HG03060 (cell line): Measurements from ENCODE around the gene CASR.

Source experiments
- ATAC-seq: cut with Tn5 transposase; IDR thresholded peaks from one replicate; pipeline ENCODE4 v1.9.1; 2021; ENCODE audit warnings: low read depth, moderate number of reproducible peaks; ENCODE audit not compliant: unreplicated experiment

Gene CASR

DNA sequence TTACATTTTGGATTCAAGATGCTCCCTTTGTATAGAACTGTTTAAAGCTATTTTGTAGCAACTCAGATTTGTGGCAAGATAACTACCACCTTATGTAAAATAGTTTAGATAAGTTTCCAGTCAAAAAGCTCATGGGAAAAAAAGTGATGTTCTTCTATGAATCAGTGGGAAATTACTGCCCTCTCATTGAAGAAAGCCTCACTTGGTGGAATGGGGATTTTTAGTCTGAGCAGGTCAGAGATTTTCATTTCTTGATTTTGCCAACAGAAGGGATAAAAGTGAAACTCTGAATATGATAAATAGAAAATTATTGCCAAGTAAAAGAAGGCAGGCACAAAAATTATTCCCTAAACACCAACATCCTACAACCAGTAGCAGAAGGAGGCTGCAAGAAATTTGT, 115.7 kb downstream of the CASR start:
- no peak for ATAC-seq

GRCh38 chr3:122299872-122300460, 116.5 kb downstream of the CASR start:
- ATAC-seq, result no peak

- ATAC-seq, result no peak
Measured at GRCh38 chr3:122301063-122301462, 117.6 kb downstream of the CASR start.

DNA sequence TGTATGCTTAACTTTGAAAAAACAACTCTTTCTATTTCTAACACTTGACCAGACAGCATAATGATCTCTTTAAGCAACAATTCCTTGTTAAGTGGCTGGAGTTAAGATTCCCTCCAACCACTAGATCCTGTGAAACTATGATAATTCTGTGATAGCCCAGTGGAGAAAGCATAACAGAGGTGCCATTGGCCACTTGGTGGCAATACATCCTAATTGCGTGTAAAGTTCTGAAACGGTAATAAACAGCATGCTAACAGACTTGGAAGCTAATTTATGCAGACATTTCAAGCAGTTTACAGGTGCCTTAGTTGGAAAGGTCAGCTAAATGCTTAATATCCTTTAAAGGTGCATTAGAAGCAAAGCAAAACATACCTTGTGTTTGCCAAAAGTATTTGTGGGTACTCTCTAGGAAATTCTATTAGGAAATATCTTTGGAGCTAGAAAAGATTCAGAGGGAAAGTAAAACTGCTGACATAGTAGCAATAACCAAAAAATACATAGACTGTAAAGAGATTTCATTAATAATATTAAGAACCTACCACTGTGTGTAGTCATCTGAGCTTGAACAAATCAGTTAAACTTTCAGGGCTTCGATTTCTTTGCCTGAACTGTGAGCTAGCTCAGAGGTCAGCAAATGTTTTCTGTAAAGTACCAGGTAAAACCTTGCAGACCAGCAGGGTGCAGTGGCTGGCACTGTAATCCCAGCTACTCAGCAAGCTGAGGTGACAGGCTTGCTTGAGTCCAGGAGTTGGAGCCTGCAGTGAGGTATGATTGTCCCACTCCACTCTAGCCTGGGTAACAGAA, 122.6 kb downstream of the CASR start:
- no peak for ATAC-seq

DNA sequence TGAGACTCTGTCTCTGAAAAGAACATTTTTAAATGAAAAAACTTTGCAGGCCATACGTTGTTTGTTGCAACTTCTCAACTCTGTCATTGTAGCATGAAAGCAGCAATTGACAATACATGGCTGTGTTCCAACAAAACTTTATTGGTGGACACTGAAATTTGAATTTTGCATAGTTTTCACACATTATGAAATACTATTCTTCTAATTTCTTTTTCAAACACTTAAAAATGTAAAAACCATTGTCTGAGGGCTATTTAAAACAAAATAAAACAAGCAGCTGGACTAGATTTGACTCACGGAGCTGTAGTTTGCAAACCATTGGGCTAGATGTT, 123.1 kb downstream of the CASR start:
- no peak for ATAC-seq

- ATAC-seq, result no peak
Measured at GRCh38 chr3:122307094-122307687, 123.7 kb downstream of the CASR start.

DNA sequence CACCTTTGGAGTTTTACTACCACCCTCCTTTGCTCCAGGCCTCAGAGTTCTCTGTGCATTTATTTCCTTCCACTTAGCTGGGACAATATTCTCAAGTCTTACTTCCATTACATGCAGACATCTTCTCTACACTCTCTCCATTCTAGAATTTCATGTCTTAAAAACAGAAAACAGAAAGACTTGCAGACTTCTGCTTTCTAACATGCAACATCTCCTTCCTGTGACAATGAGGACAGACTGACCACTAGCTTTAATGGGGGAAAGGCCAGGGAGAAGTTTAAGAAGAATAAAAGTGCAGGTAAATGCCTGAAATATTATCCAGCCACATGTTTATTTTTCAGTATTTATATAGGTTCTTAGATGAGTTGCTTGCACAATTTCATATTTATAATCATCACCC, 124.5 kb downstream of the CASR start:
- no peak for ATAC-seq

GRCh38 chr3:122310361-122310760, 126.9 kb downstream of the CASR start:
- no peak for ATAC-seq

DNA sequence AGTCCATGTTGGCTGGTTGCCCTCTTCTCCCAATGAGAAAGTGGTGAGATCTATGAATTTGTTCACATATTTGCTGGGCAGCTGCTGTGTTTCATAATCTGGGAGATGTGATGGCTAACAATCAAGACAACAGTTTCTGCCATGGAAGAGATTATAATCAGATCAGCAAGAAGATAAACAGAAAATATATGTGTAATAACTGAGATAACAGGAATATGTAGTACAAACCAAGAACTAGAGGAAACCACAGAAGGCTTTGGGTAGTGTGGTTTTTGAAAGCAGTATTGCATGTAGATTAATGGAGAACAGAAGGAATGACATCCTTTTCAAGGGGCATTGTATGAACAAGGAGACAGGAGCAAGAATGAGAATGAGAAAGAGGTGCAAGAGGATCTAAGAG, 129.4 kb downstream of the CASR start:
- no peak for ATAC-seq

GRCh38 chr3:122313281-122313680, 129.8 kb downstream of the CASR start:
- ATAC-seq, result no peak

GRCh38 chr3:122314228-122314876, 130.9 kb downstream of the CASR start:
- no peak for ATAC-seq

DNA sequence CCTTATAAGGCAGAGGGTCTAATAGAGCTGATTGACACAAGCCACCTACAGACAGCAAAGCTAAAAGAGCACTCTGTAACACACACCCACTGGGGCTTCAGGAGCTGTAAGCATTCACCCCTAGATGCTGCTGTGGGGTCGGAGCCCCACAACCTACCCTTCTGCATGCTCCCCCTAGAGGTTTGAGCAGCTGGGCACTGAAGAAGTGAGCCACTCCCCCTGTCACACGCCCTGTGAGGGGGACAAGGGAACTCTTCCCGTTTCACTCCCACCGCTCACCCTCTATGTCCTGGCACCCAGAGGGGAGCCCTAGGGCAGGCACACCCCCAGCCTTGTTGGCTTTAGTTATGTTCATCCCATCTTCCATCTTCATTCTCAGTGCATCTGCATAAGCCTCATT, 132.2 kb downstream of the CASR start:
- ATAC-seq, result no peak

DNA sequence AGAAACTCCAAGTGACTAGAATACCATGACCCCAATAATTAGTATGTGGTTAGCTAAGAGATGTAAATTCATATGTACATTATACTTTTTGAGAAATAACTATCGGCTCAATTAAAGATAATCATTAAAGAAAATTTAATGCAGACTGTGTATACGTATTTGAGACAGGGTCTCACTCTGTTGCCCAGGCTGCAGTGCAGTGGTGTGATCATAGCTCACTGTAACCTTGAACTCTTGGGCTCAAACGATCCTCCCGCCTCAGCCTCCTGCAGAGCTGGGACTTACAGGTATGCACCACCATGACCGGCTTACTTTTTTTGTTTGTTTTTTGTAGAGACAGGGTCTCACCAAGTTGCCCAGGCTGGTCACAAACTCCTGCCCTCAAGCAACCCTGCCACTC, 132.9 kb downstream of the CASR start:
- no peak for ATAC-seq

DNA sequence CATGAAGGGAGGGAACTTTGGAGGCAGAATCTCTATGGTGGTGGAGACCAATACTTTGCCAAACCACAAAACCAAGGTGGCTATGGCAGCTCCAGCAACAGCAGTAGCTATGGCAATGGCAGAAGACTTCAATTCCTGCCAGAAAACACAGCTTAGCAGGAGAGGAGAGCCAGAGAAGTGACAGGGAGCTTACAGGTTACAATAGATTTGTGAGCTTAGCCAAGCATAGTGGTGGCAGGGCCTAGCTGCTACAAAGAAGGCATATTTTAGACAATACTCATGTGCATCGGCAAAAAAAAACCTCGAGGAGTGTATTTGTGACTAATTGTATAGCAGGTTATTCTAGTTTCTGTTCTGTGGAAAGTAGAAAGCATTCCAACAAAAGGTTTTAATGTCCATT, 135.2 kb downstream of the CASR start:
- ATAC-seq, result no peak

DNA sequence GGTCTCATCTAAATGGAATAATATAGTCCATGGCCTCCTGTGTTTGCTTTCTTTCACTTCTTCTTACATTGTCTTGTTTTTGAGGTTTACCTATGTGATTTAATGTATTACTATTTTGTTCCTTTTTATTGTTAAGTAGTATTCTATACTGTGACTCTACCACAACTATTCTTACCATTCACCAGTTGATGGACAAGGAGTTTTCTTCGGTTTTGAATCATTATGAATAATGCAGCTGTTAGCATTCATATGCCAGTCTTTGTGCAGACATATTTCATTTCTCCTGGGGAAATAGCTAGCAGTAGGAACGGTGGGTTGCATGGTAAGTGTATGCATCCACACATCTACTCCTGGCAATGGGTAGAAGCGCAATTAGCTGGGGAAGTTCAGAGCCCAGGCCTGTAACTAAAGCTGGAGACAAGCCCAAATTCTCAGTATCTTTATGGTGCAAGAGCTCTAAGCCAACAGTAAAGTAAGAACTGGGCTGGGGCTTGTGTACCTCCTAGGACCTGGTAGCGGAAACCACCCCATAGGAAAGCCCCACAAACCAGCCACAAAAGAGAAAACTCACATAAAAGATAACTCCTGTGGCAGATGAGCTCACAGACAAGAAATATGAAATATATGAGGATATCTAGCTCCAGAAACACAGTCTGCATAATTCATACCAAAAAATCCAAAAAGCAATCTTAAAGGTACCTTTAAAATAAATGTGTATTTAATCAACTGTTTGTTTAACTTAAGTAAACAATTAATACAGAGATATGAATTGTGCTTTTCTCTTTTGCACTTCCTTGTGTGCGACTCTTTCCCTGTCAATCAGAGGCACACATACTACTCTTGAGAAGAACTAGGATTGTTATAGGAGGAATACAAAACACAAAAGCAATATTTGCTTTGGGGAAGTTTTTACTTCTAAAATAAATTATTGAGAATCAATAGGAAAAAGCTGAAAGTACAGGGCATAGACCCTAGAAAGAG, 138.9 kb downstream of the CASR start:
- ATAC-seq, result no peak

- no peak for ATAC-seq
Measured at GRCh38 chr3:122324871-122325323, 141.4 kb downstream of the CASR start, which contains the start of gene CSTA. Gene CSTA, plus strand, starts transcription at chr3:122325248. Its CDS starts 45 bp downstream, at chr3:122325293.

GRCh38 chr3:122325769-122326168, 142.3 kb downstream of the CASR start:
- ATAC-seq, result no peak

DNA sequence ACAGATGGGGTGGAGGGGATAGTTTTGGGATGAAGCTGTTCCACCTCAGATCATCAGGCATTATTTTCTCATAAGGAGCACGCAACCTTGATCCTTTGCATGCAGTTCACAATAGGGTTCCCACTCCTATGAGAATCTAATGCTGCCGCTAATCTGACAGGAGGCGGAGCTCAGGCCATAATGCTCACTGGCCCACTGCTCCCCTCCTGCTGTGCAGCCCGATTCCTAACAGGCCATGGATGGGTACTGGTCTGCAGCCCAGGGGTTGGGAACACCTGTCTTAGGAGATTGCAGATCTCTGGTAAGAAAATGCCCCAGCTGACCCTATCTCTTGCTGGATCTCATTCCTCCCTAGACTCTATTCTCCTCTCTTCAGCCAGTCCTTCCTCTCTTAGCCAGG, 148.4 kb downstream of the CASR start:
- ATAC-seq, result no peak

DNA sequence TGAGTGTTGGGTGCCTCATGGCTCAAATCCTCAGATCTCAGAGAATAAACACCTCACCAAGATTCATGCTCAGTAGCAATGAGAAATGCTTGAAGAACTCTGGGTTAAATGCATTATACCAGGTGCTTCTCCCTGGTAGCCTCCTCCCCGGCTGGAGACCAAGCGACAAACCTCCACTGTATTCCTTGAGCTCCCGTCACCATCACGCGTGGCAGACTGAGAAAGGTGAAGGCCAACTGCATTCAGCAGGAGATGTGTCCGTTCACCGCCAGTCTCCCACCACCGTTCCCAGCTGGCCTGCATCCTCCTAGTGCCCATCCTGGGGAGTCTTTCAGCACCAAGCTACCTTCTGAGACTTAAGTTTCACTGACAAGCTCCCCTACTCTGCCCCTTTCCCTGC, 149.1 kb downstream of the CASR start:
- no peak for ATAC-seq
